Sciatic nerve (tissue), 2 donors: ENCODE results near the gene C11orf24. TPM values are rescaled to one million over a fixed set of nuclear protein-coding genes. Genes with fewer than 3 reads are reported as not detected.
A peak's percentile ranks its signal among the peaks of the same experiment; 100 is the strongest.
"Not testable (repeated sequence)": the region's sequence is repeated elsewhere in the genome, so short reads cannot be mapped to it uniquely, and the experiment has no call there.

Experiments used
- ATAC-seq: fragments of 200-7000 bp; cut with Tn5 transposase; one replicate; pipeline ENCODE4 v1.9.1; 2020; ENCODE audit warnings: mild to moderate bottlenecking, moderate library complexity
- DNase-seq: peaks from one replicate; pipeline ENCODE4 v3.0.0-alpha.2; 2020; ENCODE audit warnings: low spot score
- intact Hi-C: fragments of 100-400 bp; cut with DNase I; formaldehyde crosslinking; loops from one replicate; pipeline ENCODE4 v1.14.2; 2022
- total RNA-seq: library from RNA; stranded (reverse); fragmentation: NEBNext Ultra II Directional; extraction: Animal tissue kit (Norgen Biotek cat#: 25700); gene quantifications from one replicate; pipeline ENCODE4 v1.2.1, GENCODE V29; 2021
- donor health status: DM: no; HTN: no; CAD: no.
- donor health status: DM: no; HTN: no; CAD: no.

C11orf24 gene
- total RNA-seq, 1 donor from 2014 or later: 53.2 TPM

DNA sequence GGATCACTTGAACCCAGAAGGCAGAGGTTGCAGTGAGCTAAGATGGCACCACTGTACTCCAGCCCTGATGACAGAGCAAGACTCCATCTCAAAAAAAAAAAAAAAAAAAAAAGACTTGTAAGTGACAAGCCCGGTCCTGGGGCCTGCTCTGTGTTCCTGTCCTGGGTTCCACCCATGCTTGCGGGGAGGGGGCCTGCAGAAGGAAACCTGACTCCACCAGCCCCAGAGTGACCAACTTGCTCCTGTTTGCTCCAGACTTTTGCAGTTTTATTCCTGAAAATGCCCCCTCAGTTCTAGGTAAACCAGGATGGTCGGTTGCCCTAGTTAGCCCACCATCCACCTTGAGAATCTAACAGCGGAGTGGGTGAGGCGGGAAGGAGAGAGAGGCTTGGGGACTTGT is 30.5 kb upstream of the C11orf24 start:
- ATAC-seq (no peak), DNase-seq (no peak)
- intact Hi-C loops: no loop called here

DNA sequence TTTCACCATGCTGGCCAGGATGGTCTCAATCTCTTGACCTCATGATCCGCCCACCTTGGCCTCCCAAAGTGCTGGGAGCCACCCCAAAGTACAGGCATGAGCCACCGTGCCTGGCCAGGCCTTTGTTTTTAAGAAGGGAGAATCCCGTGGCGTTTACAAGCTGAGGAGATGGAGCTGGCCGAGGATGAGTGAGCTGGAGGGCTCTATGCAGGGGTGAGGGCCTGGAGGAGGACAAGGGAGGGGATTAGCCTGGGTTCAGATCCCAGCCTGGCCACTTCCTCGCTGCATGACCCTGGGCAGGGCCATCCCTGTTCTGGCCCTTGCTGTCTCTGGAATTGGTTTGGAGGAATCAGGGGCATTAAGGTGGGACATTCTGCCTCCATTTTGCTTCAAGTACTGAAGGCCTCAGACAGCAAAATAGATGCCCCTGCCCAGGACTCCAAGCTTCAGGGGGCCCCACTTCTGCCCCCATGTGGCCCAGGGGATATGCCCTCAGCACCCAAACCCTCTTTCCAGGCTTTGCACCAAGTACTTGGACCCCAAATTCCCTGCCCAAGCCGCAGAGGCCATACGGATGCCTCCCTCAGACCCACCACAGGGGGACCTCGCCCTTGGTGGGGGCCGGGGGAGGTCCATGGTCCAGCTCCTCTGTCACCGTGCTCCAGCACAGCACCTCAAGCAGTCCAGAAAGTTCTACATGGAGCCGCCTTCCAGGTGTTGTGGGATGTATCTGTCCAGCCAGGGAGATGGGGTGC is 28.5 kb upstream of the C11orf24 start:
- intact Hi-C loops: no loop called here
- no peak for ATAC-seq
- DNase-seq: no peak

- DNase-seq, ATAC-seq: not testable (repeated sequence)
- intact Hi-C loops: loop anchor here (5.0 kb wide), 1 partner anchor 42 kb away; no protein-coding TSS in a partner anchor
Measured at GRCh38 chr11:68299517-68299879, 27.7 kb upstream of the C11orf24 start.

- no peak for DNase-seq
- no peak for ATAC-seq
- intact Hi-C loops: loop anchor here (5.0 kb wide), 1 partner anchor 42 kb away; no protein-coding TSS in a partner anchor
Measured at GRCh38 chr11:68298659-68299516, 27.1 kb upstream of the C11orf24 start.

GRCh38 chr11:68297812-68298658 is 26.3 kb upstream of the C11orf24 start:
- DNase-seq (peak; percentile 90), ATAC-seq (peak; percentile 98)
- intact Hi-C loops: loop anchor here (5.0 kb wide), 1 partner anchor 41 kb away; no protein-coding TSS in a partner anchor

GRCh38 chr11:68297494-68297811 is 25.7 kb upstream of the C11orf24 start:
- ATAC-seq (no peak), DNase-seq (no peak)
- intact Hi-C loops: loop anchor here (5.0 kb wide), 1 partner anchor 40 kb away; no protein-coding TSS in a partner anchor

- no peak for DNase-seq
- ATAC-seq: peak; percentile 8
- intact Hi-C loops: loop anchor here (5.0 kb wide), 1 partner anchor 40 kb away; no protein-coding TSS in a partner anchor
Measured at GRCh38 chr11:68297052-68297378, 25.2 kb upstream of the C11orf24 start.

- intact Hi-C loops: loop anchor here (5.0 kb wide), 1 partner anchor 39 kb away; no protein-coding TSS in a partner anchor
- no peak for ATAC-seq
Measured at GRCh38 chr11:68296344-68297051, 24.7 kb upstream of the C11orf24 start.

GRCh38 chr11:68295940-68296339 is 24.2 kb upstream of the C11orf24 start:
- DNase-seq: no peak
- ATAC-seq: no peak
- intact Hi-C loops: loop anchor here (5.0 kb wide), 1 partner anchor 39 kb away; no protein-coding TSS in a partner anchor

More at GRCh38 chr11:68296344-68297051, 24.7 kb upstream of the C11orf24 start:
- DNase-seq: no peak

- ATAC-seq: no peak
- intact Hi-C loops: loop anchor here (5.0 kb wide), 1 partner anchor 38 kb away; no protein-coding TSS in a partner anchor
- DNase-seq: no peak
Measured at GRCh38 chr11:68295271-68295670, 23.5 kb upstream of the C11orf24 start.

DNA sequence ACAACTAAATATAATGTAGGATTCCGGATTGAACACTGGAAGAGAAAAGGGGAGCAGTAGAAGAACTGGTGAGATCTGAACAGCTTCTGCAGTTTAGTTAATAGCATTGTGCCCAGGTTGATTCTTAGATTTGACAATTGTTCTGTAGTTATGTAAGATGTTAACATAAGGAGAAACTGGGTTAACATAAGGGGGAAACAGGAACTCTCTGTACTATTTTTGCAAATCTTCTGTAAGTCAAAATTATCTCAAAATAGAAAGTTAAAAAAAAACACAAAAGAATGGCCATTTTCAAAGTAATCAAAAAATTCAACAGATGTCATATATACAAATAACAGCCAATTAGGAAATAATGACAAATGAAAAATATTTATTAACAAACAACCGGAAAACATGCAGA is 21.9 kb upstream of the C11orf24 start:
- intact Hi-C loops: no loop called here
- DNase-seq (no peak), ATAC-seq (no peak)

DNA sequence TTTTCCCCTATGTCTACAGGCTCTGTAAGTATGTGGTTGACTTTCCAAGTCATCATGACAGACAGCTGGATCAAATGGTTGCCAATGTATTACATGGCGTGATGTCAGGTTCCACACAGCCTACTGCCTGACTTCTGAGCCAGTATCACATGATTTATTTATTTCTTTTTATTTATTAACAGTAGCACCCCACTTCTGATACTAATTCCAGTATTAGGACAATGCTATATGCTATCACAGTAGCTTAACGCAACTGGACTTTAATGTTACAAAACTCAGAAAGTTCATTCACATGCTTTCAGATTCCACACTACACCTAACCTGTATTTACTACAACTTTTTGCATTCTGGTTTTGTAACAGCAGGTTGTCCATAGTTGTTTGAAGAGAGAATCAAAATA is 17.7 kb upstream of the C11orf24 start:
- intact Hi-C loops: no loop called here
- ATAC-seq (no peak), DNase-seq (no peak)

DNA sequence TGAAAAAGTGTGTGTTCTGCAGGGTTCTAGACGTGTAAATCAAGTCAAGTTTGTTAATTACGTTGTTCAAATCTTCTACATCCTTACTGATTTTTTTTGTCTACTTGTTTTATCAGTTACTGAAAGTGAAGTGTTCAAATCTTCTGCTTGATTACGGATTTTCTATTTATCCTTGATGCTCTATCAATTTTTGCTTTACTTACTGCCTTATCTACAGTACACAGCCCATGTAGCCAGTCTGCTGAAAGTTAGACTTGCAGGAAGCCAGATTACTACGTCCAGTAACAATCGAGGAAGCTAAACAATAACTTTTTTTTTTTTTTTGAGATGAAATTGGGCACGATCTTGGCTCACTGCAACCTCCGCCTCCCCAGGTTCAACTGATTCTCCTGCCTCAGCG is 15.6 kb upstream of the C11orf24 start:
- intact Hi-C loops: no loop called here
- DNase-seq (no peak), ATAC-seq (no peak)

DNA sequence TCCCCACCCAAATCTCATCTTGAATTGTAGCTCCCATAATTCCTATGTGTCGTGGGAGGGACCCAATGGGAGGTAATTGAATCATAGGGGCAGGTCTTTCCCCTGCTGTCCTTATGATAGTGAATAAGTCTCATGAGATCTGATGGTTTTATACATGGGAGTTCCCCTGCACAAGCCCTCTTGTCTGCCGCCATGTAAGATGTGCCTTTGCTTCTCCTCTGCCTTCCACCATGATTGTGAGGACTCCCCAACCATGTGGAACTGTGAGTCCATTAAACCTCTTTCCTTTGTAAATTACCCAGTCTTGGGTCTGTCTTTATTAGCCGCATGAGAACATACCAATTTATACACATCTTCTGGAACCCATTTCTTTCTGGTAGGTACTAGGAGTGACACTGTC is 12.8 kb upstream of the C11orf24 start:
- intact Hi-C loops, ATAC-seq, DNase-seq: not testable (repeated sequence)

- intact Hi-C loops: no loop called here
- ATAC-seq (no peak), DNase-seq (no peak)
Measured at GRCh38 chr11:68282861-68283230, 11.1 kb upstream of the C11orf24 start.

DNA sequence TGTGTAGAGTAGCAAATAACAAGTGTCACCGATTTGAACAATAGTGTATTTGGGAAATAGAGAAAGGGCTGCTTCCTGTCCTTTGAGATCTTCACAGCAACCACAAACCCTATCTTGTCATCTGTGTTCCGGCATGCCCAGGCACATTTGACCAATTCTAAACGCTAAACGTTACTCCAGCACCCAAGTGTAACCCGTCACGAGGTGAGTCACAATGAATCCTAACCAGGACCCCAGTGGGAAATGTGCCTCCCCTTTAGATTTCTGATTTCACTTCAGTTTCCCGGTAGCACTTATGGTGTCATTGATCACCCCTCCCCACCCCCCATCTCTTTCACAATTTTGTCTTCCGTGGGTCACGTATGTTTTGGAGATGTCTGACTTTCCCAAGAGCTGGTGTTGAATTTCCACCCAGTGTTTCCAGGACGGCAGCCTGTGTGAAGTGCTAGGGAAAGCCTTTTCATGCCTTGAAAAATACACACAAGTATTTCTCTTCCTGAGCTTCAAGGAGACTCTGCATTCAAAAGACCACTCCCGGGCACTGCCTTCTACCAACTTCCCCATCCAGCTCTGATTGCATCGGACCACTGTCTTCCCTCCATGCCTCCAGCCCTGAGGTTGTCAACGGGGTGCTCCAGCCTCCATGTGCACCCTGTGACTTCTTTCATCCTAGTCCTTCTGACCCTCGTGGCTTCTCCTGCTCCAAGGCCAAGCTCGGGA is 10.5 kb upstream of the C11orf24 start:
- ATAC-seq: no peak
- intact Hi-C loops: no loop called here
- DNase-seq: no peak

- DNase-seq: no peak
- intact Hi-C loops: no loop called here
- no peak for ATAC-seq
Measured at GRCh38 chr11:68279676-68280075, 7.9 kb upstream of the C11orf24 start.

DNA sequence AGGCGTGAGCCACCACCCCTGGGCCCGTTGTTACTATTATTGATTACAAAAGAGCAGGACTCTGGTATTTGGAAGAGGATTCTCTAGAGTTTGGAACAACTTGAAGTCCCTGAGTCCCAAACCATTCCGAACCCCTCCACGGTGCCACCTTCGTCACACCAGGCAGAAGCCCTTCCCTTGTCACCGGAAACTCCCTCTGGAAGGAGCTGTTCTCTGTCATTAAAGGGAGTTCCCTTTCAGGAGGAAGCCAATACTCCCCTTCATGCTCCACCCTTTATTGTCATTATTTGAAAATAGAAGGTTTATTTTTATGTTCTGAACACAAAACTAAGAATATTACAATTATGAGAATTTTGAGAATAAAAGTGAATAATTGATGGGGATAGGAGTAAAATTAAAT is 5.1 kb upstream of the C11orf24 start:
- DNase-seq (peak; percentile 21), ATAC-seq (no peak)
- intact Hi-C loops: no loop called here
